Stimulated activated CD4-positive, alpha-beta T cell treated with anti-CD3 and anti-CD28 coated beads, Interleukin-15, amount 100 ng/mL, for 24 hours (primary cell): ENCODE data around the gene MAIP1.

ENCODE experiments used
- DNase-seq: peaks from one replicate; pipeline ENCODE4 v3.0.0-alpha.2; 2020

The MAIP1 gene

DNA sequence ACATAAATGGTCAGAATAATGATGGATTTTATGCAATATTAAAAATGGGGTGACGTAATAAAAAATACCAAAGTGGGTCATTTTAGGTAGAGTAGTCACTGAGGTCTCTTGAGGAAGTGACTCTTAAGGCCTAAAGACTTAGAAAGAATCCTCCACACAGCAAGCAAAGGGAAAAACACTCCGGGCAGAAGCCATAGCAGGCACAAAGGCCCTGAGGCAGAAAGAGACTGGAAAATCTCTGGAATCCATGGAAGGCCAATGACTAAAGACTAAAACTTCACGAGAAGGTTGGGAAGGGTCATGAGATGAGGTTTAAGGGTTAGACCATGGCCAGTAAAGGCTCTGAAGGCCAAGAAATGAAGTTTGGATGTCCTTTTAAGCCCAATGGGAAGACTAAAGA, 36.9 kb downstream of the MAIP1 start:
- DNase-seq: no peak

DNA sequence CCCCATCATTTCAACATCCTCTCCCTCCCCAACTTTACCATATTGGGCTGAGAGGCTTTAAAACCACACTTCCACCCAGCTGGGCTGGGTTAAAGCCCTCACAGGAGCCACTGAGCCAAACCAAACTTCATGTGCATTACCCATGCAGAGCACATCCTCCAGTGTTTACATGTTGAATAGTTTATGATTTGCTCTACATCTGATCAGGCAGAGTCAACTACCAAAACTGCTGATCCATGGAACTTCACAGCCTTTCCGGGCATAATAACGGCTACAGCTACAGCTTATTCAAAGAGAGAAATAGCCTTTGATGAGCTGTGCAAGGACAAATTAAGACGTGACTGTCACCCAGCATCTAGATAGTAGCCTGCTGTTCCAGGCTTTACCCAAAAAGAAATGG, 39.0 kb downstream of the MAIP1 start:
- DNase-seq: no peak

DNA sequence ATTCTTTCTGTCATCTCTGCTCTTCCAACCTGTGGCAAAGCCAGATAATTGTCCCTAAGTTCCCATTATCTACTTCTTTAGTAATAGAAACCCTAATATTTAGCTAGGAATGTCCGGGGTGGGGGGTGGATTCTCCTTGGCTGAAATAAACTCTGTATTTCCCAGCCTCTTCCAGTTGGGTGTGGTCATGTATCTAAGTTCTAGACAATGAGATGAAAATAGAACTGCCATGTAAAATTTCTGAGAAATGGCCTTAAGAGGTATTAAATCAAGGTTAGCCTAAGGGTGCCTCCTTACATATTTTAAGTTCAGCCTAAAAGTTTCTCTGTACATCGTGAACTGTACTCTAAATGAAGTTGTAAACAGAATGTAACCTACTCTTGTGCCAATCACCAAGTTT, 39.5 kb downstream of the MAIP1 start:
- no peak for DNase-seq

DNA sequence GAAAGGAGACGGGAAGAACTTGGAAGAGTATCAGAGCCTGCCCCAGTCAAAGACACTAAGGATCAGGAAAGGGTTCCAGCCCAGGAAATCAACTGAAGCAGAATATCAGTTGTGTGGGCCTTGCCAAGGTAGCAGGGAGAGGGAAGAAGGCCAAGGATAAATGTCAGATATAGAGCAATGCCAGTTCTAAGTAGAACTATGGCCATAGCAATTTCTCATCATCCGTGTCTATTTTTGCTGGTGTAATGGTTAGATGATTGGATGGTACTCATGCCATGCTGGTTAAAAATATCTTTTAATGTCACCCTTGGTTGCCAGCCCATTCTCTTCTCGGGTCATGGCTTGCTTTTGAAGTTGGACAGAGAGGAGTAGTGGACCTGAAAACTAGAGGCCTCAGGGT, 41.9 kb downstream of the MAIP1 start:
- no peak for DNase-seq

DNA sequence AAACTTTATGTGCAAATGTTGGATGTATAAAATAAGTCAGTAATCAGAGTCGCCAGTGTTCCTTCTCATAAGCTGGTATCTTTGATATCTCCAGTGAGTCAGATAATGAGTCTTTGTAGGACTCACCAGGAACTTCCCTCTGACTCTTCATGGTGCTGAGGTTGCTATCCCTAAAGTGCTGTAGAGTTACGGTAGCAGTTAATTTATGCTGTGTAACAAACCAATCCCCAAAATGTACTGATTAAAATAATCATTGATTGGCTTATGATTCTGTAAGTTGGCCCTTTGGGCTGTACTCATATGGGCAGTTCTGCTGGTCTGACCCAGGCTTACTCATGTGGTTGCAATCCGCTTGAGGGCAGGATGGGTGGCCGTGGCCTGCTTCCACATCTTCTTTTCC, 43.8 kb downstream of the MAIP1 start:
- DNase-seq: no peak

DNA sequence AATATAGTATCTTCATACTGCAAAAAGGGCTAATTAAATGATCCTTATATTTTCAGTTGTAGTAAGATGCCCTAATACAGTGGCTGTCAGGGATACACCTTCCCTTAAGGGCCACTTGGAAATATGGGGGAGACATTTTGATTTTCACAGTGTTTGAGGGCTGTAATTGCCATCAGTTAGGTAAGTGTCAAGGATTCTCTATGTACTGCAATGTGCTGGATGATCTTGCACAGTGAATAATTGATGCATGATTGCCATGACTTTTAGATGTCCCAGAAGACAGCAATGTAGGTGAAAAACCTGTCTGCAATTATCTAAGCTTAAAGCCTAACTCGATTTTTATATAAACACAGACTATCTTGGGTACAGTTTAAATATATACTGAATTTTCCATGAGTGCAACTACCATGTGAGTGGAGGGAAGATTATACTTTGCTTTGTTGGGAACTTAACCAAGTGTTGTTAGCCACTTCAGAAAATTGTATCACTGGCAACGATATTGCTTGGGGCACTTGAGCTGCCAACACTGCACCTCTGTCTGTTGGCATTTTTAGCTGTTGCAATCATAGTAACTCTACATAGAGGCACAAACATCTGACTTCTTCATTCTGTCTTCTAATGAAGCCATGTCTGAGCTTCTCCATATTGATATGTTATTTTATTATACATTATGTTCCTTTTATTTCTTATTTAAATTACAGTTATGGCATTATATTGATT, 45.2 kb downstream of the MAIP1 start:
- no peak for DNase-seq

DNA sequence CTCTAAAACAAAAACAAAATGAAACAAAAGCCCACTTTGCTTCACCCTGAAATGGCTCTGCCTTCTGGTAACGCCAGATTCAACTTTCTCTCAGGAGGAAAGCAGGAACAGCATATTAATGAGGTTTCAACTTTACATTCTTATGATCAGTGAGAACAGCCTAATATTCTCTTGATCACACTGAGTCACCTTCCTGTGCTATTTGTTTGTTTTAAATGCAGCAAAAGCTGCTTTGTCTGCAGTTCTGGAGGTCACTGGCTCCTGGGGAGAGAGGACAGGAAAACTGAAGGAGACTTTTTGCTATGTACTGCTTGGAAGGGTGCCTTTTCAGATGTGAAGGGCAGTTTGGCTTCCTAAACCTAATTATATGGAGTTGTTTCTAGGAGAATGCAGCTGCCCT, 48.1 kb downstream of the MAIP1 start:
- DNase-seq: no peak

DNA sequence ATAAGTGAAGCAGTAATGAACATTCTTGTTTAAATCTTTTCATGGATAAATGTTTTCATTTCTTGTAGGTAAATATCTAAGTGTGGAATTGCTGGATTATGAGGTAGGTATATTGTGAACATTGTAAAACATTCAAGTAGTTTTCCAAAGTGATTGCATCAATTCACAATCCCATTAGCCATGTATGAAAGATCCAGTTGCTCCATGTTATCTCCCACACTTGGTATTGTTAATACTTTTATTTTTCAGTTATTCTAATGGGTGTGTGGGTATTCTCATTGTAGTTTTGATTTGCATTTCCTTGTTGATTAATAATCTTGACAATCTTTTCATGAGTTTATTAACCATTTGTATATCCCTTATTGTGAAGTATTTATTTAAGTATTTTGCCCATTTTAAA, 50.3 kb downstream of the MAIP1 start:
- DNase-seq: no peak

DNA sequence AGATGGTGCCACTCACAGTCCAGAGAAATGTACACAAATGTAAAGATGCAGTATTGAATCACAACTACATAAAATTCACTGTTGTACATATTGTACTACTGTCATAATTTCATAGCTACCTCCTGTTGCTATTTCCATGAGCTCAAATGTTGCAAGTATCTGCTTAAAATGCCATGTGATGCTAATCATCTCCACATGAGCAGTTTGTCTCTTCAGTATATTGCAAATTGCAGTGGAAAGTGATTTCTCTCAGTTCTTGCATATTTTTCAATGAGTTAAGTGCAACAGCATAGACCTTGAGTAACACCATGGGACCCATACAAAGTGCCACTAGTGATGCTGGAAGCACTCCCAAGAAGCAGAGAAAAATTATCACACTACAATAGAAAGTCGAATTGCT, 51.9 kb downstream of the MAIP1 start:
- DNase-seq: no peak

DNA sequence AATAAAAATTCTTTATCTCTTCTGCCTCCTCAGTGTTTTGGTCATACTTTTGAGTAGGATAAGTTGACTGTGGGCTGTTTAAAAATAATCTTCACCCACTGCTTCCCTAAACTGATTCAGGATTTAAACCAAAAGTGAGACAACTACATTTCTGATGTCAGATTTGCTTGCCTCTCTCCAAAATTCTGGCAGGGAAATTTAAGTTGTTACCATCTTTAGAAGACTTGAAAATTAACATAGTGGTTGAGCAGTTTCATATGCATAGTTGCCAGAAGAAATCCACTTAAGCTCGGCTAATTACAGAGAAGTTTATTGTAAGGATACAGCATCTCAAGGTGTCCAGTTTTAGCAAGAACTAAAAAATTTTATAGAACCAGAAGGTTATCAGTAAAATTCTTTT, 57.0 kb downstream of the MAIP1 start:
- no peak for DNase-seq
